Stimulated activated CD8-positive, alpha-beta memory T cell treated with anti-CD3 and anti-CD28 coated beads, Interleukin-4, amount 100 ng/mL, for 4 hours (primary cell): ENCODE measurements around the gene MYLK.
"Not testable (repeated sequence)": the region's sequence is repeated elsewhere in the genome, so short reads cannot be mapped to it uniquely, and the experiment has no call there.

Source experiments
- DNase-seq, 2 donors: peaks; one replicate each; pipeline ENCODE4 v3.0.0-alpha.2; 2020; ENCODE audit warnings: low read depth in 2 of 2, low spot score in 1 of 2

The MYLK gene

GRCh38 chr3:123606527-123606926, 277.6 kb downstream of the MYLK start:
- DNase-seq, result no peak

GRCh38 chr3:123605789-123606234, 278.3 kb downstream of the MYLK start:
- no peak for DNase-seq

DNA sequence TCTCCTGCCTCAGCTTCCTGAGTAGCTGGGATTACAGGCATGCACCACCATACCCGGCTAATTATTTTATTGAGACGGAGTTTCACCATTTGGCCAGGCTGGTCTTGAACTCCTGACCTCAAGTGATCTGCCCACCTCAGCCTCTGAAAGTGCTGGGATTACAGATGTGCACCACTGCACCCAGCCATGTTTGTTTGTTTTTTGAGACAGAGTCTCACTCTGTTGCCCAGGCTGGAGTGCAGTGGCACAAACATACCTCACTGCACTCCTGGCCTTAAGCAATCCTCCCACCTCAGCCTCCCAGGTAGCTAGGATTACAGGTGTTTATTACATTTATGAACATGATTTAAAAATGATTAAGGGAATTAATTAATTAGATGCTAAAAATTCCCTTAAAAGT, 281.0 kb downstream of the MYLK start:
- DNase-seq, result not testable (repeated sequence)

DNA sequence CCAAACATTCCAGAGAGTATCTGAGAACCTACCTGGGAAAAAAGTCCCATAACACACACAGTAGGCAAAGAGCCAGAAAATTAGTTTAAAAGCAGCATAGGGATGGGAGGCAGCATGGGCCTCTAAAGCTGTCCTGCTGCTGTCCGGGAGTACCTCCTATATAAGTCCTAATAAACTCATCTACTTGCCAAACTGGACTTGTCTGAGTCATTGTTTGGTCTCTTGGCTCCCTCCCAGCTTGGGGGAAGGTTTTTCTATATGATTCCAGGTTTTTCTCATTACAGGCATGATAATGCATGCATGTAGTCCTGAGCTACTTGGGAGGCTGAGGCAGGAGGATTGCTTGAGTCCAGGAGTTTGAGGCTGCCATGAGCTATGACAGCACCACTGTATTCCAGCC, 281.8 kb downstream of the MYLK start:
- DNase-seq, result no peak

GRCh38 chr3:123600863-123601262, 283.3 kb downstream of the MYLK start:
- DNase-seq, result not testable (repeated sequence)

DNA sequence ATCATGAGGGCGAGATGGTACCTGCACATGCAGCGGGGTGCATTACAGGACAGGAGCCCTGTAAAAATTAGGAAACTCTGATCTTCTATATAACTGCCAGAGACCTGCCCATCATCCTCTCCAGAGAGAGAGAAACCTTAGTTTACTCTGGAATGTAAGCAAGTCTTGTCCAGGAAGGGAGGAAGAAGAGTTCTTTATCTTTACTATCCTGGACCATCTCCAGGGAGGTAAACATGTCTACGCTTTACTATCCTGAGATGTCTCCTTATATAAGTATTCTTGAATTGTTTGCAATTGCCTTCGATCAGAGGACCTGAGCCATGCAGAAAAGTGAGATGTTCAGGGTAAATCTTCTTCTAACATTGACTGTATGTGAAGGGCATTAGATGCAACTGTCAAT, 286.6 kb downstream of the MYLK start:
- DNase-seq, result no peak

- no peak for DNase-seq
Measured at GRCh38 chr3:123595396-123596180, 288.5 kb downstream of the MYLK start.

GRCh38 chr3:123593381-123593780, 290.8 kb downstream of the MYLK start:
- no peak for DNase-seq

DNA sequence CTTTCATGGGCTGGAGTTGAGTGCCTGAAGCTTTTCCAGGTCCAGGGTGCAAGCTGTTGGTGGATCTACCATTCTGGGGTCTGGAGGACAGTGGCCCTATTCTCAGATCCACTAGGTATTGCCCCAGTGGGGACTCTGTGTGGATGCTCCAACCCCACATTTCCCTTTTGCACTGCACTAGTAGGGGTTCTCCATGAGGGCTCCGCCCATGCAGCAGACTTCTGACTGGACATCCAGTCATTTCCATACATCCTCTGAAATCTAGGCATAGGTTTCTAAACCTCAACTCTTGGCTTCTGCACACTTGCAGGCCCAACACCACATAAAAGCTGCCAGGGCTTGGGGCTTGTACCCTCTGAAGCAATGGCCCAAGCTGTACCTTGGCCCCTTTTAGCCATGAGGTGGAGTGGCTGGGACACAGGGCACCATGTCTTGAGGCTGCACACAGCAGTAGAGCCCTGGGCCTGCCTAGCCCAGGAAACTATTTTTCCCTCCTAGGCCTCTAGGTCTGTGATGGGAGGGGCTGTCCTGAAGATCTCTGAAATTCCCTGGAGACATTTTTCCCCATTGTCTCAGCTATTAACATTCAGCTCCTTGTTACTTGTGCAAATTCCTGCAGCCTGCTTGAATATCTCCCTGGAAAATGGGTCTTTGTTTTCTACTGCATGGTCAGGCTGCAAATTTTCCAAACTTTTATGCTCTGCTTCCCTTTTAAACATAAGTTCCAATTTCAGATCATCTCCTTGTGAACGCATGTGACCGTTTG, 293.3 kb downstream of the MYLK start:
- DNase-seq, result no peak

DNA sequence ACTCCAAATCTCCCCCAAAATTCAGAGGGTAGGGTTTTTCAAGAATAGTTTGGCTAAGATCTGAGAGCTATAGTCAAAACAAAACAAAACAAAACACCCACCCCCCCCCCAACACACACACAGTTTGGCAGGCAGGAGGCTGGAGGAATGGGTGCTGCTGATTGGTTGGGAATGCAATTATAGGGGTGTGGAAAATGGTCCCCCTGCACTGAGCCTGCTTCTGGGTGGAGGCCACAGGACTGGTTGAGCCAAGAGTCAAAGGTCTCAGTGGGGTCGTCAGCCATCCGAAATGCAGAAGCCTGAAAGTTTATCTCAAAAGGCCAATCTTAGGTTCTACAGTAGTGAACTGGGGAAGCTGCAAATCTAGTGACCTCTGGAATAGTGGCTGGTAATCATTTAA, 296.7 kb downstream of the MYLK start:
- DNase-seq, result no peak

DNA sequence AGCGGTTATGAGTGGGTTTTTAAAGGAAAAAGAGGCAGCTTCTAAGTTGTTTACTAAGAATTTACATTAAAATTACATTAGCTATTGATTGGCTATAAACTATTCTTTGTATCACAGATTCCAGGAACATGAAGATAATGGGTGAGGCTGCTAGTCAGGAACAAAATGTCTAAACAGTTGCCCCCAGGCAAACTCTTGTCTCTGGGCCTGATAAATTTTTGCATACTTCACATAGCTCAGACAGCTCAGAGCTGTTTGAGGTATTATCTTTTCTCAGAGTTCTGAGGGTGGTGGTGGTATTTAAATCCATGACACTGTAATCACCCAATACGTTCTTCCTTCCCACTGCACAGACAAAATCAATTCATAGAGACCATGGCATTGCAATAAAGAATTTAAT, 297.2 kb downstream of the MYLK start:
- DNase-seq, result no peak

- no peak for DNase-seq
Measured at GRCh38 chr3:123586131-123586530, 298.0 kb downstream of the MYLK start.

GRCh38 chr3:123584988-123585937, 298.9 kb downstream of the MYLK start, which contains the start of gene HACD2:
Gene HACD2 (minus strand): TSS chr3:123585053. CDS start chr3:123585027, 26 bp downstream.
- peak; percentile 83 to 90 for DNase-seq

DNA sequence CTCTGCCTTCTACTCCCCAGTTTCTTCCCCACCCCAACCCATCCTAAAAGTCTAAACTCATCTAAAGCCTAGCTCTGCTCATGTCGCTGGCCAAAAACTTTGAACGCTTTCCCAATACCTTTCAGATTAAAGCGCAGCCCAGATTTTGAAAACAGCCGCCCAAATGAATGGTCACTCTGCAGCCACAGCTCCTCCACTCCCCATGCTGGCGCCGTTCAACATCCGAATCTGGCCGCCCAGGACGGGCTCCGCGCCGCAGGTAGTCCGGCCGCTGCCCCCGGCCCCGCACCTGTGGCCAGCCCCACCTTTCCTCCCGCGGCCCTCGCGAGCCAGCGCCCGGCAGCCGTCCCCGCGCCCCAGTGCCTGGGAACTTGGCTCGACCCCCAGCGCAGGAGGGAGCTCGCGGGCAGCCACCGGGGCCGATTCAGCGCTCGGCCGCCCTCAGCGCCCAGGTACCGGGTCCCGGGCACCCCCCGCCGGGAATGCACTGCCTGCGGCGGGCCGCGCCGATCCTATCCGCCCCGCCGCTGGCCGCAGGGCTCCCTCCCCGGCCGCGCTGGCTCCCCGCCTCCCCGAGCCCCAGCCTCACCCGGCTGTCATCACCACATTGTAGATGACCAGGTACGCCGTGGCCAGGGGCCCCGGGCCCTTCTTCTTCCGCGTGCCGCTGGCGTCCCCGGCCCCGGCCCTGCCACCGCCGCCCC, 299.7 kb downstream of the MYLK start:
- DNase-seq, result no peak

DNA sequence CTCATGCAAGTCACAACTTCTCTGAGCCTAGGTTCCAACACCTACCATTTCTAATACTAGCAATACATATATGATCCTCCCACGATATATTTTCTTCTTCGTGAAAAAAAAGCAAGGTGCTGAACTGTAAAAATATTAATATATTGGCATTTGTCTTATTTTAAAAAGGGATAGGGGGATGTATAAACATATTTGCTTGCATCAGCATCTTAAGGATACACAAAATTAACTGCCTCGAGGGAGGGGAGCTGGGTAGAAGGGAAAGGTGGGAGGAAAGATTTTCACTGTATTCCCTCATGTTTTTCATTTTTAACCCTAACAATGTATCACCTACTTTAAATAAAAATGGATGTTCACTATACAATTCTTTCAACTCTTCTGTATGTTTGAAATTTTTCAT, 300.6 kb downstream of the MYLK start:
- no peak for DNase-seq

DNA sequence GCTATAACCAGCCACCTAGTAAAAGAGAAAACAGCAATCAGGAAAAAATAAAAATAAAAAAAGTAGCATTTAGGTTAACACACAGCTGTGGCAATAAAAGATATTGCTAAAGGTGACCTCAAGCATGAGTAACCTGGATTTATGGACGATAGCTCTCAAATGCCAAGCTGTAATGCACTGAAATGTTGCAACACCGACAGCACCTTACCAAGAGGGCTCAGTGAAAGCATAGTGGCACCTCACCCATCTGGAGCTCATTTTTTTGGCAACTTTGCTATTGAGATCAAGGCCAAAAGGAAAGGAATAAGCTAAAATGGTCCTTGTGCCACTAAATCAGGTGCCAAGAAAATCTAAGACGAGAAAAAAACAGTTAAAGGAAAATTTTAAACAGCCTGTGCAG, 301.8 kb downstream of the MYLK start:
- no peak for DNase-seq

- DNase-seq, result no peak
Measured at GRCh38 chr3:123576122-123576521, 308.0 kb downstream of the MYLK start.

- no peak for DNase-seq
Measured at GRCh38 chr3:123571973-123572365, 312.2 kb downstream of the MYLK start.

DNA sequence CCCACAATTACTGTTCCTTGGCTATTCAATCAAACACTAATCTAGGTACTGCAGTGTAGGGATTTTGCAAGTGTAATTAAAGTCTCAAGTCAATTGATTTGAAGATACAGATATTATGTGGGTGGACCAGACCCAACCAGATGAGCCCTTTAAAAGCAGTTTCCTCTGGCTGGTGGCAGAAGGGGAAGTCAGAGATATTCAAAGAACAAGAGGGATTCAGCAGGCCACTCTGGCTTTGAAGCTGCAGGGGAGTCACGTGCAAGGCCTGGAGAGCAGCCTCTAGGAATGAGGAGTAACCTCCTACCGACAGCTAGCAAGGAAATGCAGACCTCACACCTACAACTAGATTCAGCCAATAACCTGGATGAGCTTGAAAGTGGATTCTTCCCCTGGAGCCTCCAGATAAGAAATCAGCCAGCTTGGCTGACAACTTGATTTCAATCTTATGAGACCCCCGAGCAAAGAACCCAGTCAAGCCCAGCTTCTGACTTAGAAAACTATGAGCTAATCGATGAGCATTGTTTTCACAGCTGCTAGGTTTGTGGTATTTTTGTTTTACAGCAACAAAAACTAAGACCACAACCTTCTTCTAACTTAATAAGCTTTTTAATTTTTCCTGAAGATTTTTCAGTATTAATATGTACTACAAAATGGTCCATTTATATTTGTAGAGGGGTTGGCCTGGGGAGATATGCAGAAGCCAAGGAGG, 312.7 kb downstream of the MYLK start:
- DNase-seq, result no peak

DNA sequence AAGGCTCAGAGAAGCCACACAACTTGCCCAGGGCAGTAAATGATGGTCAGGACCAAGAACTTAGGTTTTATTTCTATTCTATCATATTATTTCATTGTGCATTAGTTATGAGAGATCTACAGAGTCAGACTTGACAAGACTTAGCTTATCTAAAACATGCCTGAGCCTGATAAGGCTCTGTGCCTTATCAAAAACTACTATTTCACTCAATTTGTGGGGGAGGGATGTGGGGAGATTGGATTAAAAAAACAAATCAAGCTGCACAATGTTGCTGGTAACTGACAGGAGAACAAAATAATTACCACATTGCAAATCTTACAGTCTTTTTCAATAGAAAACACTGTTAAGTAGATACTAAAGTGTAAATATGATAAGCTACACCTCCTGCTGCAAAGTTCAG, 315.3 kb downstream of the MYLK start:
- no peak for DNase-seq
